DND-41 (cell line): ENCODE results near the gene GDNF.

ENCODE experiments used
- ATAC-seq: fragments of 200-7000 bp; cut with Tn5 transposase; 3 replicates; pipeline ENCODE4 v1.9.1; 2021; ENCODE audit warnings: low read depth; ENCODE audit not compliant: insufficient read depth
- DNase-seq: peaks from one replicate; pipeline ENCODE4 v3.0.0-alpha.2; 2020
- H2AFZ ChIP-seq: 2 replicates; pipeline ENCODE4 v1.6.0; 2012; ENCODE audit warnings: low read depth, low read length
- H3K27ac ChIP-seq: 2 replicates; pipeline ENCODE4 v1.5.1; 2012; ENCODE audit warnings: low read length, inconsistent platforms
- H3K27me3 ChIP-seq: fragments of 200-600 bp; sonication (generic); 2 replicates; pipeline ENCODE4 v1.6.0; 2012; ENCODE audit warnings: low read length, mild to moderate bottlenecking, inconsistent platforms; ENCODE audit not compliant: insufficient read depth, poor library complexity
- H3K36me3 ChIP-seq: 2 replicates; pipeline ENCODE4 v1.5.1; 2012; ENCODE audit warnings: low read length, inconsistent platforms; ENCODE audit not compliant: insufficient read depth
- H3K4me1 ChIP-seq: 2 replicates; pipeline ENCODE4 v1.5.1; 2012; ENCODE audit warnings: mild to moderate bottlenecking, low read length; ENCODE audit not compliant: insufficient read depth
- H3K4me2 ChIP-seq: 2 replicates; pipeline ENCODE4 v1.6.0; 2012; ENCODE audit warnings: mild to moderate bottlenecking, moderate library complexity, low read length, inconsistent platforms; ENCODE audit not compliant: insufficient read depth
- H3K4me3 ChIP-seq, 2 experiments: fragments of 200-600 bp in 1 of 2; shearing (Covaris generic) in 1 of 2; 2 replicates each; pipeline ENCODE4 v1.5.1; 2012 to 2016; ENCODE audit warnings: inconsistent platforms in 2 of 2, low read length in 2 of 2, mild to moderate bottlenecking in 2 of 2, low read depth in 1 of 2, moderate library complexity in 1 of 2
- H3K79me2 ChIP-seq: 2 replicates; pipeline ENCODE4 v1.6.0; 2012; ENCODE audit warnings: low read length, inconsistent platforms; ENCODE audit not compliant: insufficient read depth
- H3K9ac ChIP-seq: 2 replicates; pipeline ENCODE4 v1.6.0; 2012; ENCODE audit warnings: low read depth, mild to moderate bottlenecking, inconsistent platforms, low read length, moderate library complexity
- H3K9me3 ChIP-seq: 2 replicates; pipeline ENCODE4 v1.5.1; 2012; ENCODE audit warnings: low read length, moderate library complexity, mild to moderate bottlenecking, inconsistent platforms; ENCODE audit not compliant: insufficient read depth, severe bottlenecking
- H4K20me1 ChIP-seq: 2 replicates; pipeline ENCODE4 v1.6.0; 2012; ENCODE audit warnings: low read length; ENCODE audit not compliant: insufficient read depth
- EZH2 ChIP-seq: IDR thresholded peaks from 3 replicates; pipeline ENCODE4 v1.6.1; 2012; ENCODE audit warnings: borderline replicate concordance, low read depth, mild to moderate bottlenecking, moderate library complexity, low read length, inconsistent platforms; ENCODE audit not compliant: severe bottlenecking
- TF ChIP-seq, protein P1 (sequence below): IDR thresholded peaks from 2 replicates; pipeline ENCODE4 v1.5.1; 2012; ENCODE audit warnings: borderline replicate concordance, low read length, moderate library complexity, mild to moderate bottlenecking; ENCODE audit not compliant: poor library complexity, severe bottlenecking; ENCODE audit errors: extremely low read depth

GDNF gene

DNA sequence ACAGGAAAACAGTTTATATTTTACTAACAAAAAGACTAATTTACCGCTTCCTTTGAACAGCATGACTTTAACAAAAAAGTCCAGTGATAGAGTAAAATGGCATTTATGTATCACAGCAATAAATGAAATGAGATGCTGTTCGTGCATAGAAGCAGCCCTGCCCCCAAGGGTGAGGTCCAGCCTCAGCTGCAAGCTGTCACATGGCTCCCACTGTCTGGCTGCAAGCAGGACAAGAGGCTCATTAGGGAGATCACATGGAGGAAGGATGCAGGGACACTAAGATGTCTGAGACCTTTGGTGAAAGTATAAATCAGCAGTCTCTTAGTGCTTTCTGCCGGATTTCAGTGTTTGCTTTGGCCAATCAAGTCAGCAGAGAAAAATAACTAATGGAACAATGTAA lies 23.0 kb downstream of the GDNF start:
- Histone ChIP-seq H3K4me1 (no peaks in the 10 kb centered on the region), H3K27ac (no peak overlapping the region), H3K9me3 (no peaks in the 10 kb centered on the region), H3K79me2 (no peaks in the 10 kb centered on the region), H3K27me3 (no peaks in the 10 kb centered on the region), H3K4me2 (no peak overlapping the region), H3K9ac (no peak overlapping the region), H3K4me3 (no peak overlapping the region), H3K36me3 (no peaks in the 10 kb centered on the region), H2AFZ (no peak overlapping the region), H4K20me1 (no peaks in the 10 kb centered on the region)
- no peak for ATAC-seq
- DNase-seq, result no peak
- TF ChIP-seq, protein P1, sequence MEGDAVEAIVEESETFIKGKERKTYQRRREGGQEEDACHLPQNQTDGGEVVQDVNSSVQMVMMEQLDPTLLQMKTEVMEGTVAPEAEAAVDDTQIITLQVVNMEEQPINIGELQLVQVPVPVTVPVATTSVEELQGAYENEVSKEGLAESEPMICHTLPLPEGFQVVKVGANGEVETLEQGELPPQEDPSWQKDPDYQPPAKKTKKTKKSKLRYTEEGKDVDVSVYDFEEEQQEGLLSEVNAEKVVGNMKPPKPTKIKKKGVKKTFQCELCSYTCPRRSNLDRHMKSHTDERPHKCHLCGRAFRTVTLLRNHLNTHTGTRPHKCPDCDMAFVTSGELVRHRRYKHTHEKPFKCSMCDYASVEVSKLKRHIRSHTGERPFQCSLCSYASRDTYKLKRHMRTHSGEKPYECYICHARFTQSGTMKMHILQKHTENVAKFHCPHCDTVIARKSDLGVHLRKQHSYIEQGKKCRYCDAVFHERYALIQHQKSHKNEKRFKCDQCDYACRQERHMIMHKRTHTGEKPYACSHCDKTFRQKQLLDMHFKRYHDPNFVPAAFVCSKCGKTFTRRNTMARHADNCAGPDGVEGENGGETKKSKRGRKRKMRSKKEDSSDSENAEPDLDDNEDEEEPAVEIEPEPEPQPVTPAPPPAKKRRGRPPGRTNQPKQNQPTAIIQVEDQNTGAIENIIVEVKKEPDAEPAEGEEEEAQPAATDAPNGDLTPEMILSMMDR, result no peak
- TF ChIP-seq EZH2, result no peak

GRCh38 chr5:37816331-37816730 lies 23.5 kb downstream of the GDNF start:
- Histone ChIP-seq H3K27me3 (no peaks in the 10 kb centered on the region), H3K9me3 (no peaks in the 10 kb centered on the region), H3K36me3 (no peaks in the 10 kb centered on the region), H3K4me2 (no peak overlapping the region), H3K79me2 (no peaks in the 10 kb centered on the region), H2AFZ (no peak overlapping the region), H3K4me3 (no peak overlapping the region), H3K4me1 (no peaks in the 10 kb centered on the region), H4K20me1 (no peaks in the 10 kb centered on the region), H3K27ac (no peak overlapping the region), H3K9ac (no peak overlapping the region)
- TF ChIP-seq, protein P1, result no peak
- no peak for TF ChIP-seq EZH2
- ATAC-seq (no peak), DNase-seq (no peak)

DNA sequence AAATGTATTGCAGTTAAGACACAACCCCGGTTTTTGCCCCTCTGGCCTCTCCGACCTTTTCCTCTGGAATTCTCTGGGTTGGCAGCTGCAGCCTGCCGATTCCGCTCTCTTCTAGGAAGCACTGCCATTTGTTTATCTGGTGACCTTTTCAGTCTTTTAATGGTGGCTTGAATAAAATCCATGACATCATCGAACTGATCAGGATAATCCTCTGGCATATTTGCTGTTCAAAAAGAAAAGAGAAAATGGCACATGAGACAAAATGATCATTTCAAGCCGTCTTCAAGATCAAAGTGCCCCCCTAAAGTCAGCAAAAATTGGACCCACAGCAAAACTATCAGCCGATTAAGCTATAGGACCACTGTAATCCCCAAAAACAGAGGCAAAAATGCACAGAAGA lies 23.9 kb downstream of the GDNF start:
- Histone ChIP-seq H3K9ac (no peak overlapping the region), H3K4me3 (no peak overlapping the region), H3K9me3 (no peaks in the 10 kb centered on the region), H3K36me3 (no peaks in the 10 kb centered on the region), H3K79me2 (no peaks in the 10 kb centered on the region), H3K4me2 (no peak overlapping the region), H2AFZ (no peak overlapping the region), H3K27ac (no peak overlapping the region), H3K27me3 (no peaks in the 10 kb centered on the region), H4K20me1 (no peaks in the 10 kb centered on the region), H3K4me1 (no peaks in the 10 kb centered on the region)
- DNase-seq (no peak), ATAC-seq (no peak)
- no peak for TF ChIP-seq EZH2
- TF ChIP-seq, protein P1, result no peak

DNA sequence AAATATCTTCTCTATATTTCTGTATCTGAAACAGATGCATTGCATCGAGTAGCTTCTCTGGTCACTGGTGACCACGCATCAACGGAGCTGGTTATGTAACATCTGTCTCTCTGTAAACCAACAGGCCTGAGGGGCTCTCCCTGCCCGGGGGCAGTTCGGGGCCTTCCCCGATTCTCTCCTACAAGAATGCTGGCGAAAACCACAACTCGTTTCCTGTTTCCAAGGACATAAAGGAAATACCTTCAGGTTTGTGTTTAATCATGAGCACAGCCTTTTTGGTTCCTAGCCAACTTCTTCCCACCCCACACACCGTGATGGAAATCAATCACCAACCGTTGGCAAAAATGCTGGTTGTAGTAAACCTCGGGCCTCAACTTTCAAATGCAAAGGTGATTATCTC lies 25.1 kb downstream of the GDNF start:
- ATAC-seq (no peak), DNase-seq (no peak)
- Histone ChIP-seq H2AFZ (no peak overlapping the region), H3K4me1 (no peaks in the 10 kb centered on the region), H3K36me3 (no peaks in the 10 kb centered on the region), H3K9me3 (no peaks in the 10 kb centered on the region), H3K27ac (no peak overlapping the region), H3K4me3 (no peak overlapping the region), H3K4me2 (no peak overlapping the region), H3K9ac (no peak overlapping the region), H3K79me2 (no peaks in the 10 kb centered on the region), H4K20me1 (no peaks in the 10 kb centered on the region), H3K27me3 (no peaks in the 10 kb centered on the region)
- no peak for TF ChIP-seq EZH2
- TF ChIP-seq, protein P1, result no peak
